H1 (cell line): Measurements from ENCODE around the gene LPXN. TPM values are rescaled to one million over a fixed set of nuclear protein-coding genes. Genes with fewer than 3 reads are reported as not detected.

Source experiments
- CTCF ChIA-PET: fragments of 300-600 bp; sonication (Branson Sonifier 250); formaldehyde crosslinking; loops from one replicate; lab custom pipeline; 2021; ENCODE audit not compliant: partially characterized antibody; lab: Charles Lee
- POLR2A ChIA-PET: fragments of 300-600 bp; sonication (Branson Sonifier 250); formaldehyde crosslinking; loops from one replicate; lab custom pipeline; 2021; ENCODE audit warnings: inconsistent platforms; ENCODE audit not compliant: partially characterized antibody; lab: Charles Lee
- DNase-seq, 2 experiments: peaks; one replicate each; pipeline versions ENCODE4 v3.0.0 to v3.0.0-alpha.2; 2010 to 2022; ENCODE audit warnings: low spot score in 2 of 2, low read depth in 1 of 2, mixed read lengths in 1 of 2
- FAIRE-seq: peaks from 2 replicates; lab custom pipeline; 2011; peaks lifted over from hg19 to GRCh38; lab: Jason Lieb, UNC
- H2AFZ ChIP-seq: 2 replicates; pipeline ENCODE4 v1.8.1; 2012; ENCODE audit warnings: low read length, inconsistent platforms
- H2AK5ac ChIP-seq: 2 replicates; pipeline ENCODE4 v1.6.1; 2013; ENCODE audit warnings: low read depth, low read length
- H2BK120ac ChIP-seq: replicated peaks from 2 replicates; pipeline ENCODE3; 2013; ENCODE audit warnings: low read depth, low read length, inconsistent platforms
- H2BK12ac ChIP-seq: 2 replicates; pipeline ENCODE4 v1.6.1; 2013; ENCODE audit warnings: low read depth, low read length
- H2BK15ac ChIP-seq: 2 replicates; pipeline ENCODE4 v1.6.1; 2013; ENCODE audit warnings: low read length
- H2BK20ac ChIP-seq: 2 replicates; pipeline ENCODE4 v1.6.1; 2013; ENCODE audit warnings: low read length
- H2BK5ac ChIP-seq: 2 replicates; pipeline ENCODE4 v1.6.1; 2013; ENCODE audit warnings: low read depth, low read length
- H3K14ac ChIP-seq: 2 replicates; pipeline ENCODE4 v1.6.1; 2013; ENCODE audit warnings: inconsistent platforms; ENCODE audit not compliant: insufficient read length
- H3K18ac ChIP-seq: 2 replicates; pipeline ENCODE4 v1.6.1; 2013; ENCODE audit warnings: low read length; ENCODE audit errors: extremely low read depth
- H3K23ac ChIP-seq: 2 replicates; pipeline ENCODE4 v1.6.1; 2013; ENCODE audit warnings: inconsistent platforms; ENCODE audit not compliant: insufficient read length
- H3K23me2 ChIP-seq: 2 replicates; pipeline ENCODE4 v1.6.1; 2013; ENCODE audit warnings: low read depth, low read length
- H3K27ac ChIP-seq: 2 replicates; pipeline ENCODE4 v1.6.1; 2011; ENCODE audit warnings: low read depth, low read length, inconsistent platforms
- H3K27me3 ChIP-seq, 4 experiments: replicated peaks in 1 of 4; 1 replicate in 1 of 4; 2 replicates in 3 of 4; pipeline versions ENCODE4 v1.6.1 to v1.8.1; 2011 to 2013; ENCODE audit warnings: low read length in 3 of 4, mild to moderate bottlenecking in 3 of 4, inconsistent platforms in 2 of 4, mixed read lengths in 2 of 4, moderate library complexity in 1 of 4; ENCODE audit not compliant: control insufficient read depth in 3 of 4, insufficient read depth in 3 of 4; ENCODE audit errors: extremely low read depth in 1 of 4
- H3K36me3 ChIP-seq, 4 experiments: 2 replicates each; pipeline versions ENCODE4 v1.6.1 to v1.8.1; 2011 to 2013; ENCODE audit warnings: mild to moderate bottlenecking in 4 of 4, low read length in 3 of 4, moderate library complexity in 2 of 4, control low read depth in 1 of 4, inconsistent platforms in 1 of 4; ENCODE audit not compliant: insufficient read depth in 4 of 4, control insufficient read depth in 2 of 4
- H3K4ac ChIP-seq: replicated peaks from 2 replicates; pipeline ENCODE3; 2013; ENCODE audit warnings: low read length, low read depth, mixed read lengths, inconsistent platforms; ENCODE audit not compliant: insufficient read length
- H3K4me1 ChIP-seq, 4 experiments: replicated peaks in 1 of 4; 1 replicate in 1 of 4; 2 replicates in 3 of 4; pipeline versions ENCODE4 v1.6.1 to v1.8.1; 2011 to 2013; ENCODE audit warnings: low read length in 3 of 4, inconsistent platforms in 2 of 4, mixed read lengths in 1 of 4; ENCODE audit not compliant: insufficient read depth in 4 of 4, control insufficient read depth in 3 of 4
- H3K4me2 ChIP-seq, 2 experiments: 2 replicates each; pipeline versions ENCODE4 v1.6.1 to v1.8.1; 2011 to 2013; ENCODE audit warnings: low read depth in 2 of 2, low read length in 2 of 2, control low read depth in 1 of 2, inconsistent platforms in 1 of 2, mild to moderate bottlenecking in 1 of 2; ENCODE audit not compliant: insufficient read depth in 1 of 2
- H3K4me3 ChIP-seq, 4 experiments: fragments of 200-600, 300-600 bp in 1 of 4; sonication (generic), shearing (Covaris generic), sonication (Bioruptor Twin) in 1 of 4; 2 replicates each; pipeline versions ENCODE4 v1.5.1 to v1.8.1; 2011 to 2016; ENCODE audit warnings: low read length in 4 of 4, low read depth in 3 of 4, control low read depth in 2 of 4, inconsistent platforms in 2 of 4, mild to moderate bottlenecking in 2 of 4, mixed read lengths in 1 of 4, moderate library complexity in 1 of 4; ENCODE audit not compliant: insufficient read depth in 2 of 4; ENCODE audit errors: extremely low read depth in 1 of 4
- H3K56ac ChIP-seq: replicated peaks from 2 replicates; pipeline ENCODE3; 2013; ENCODE audit warnings: low read depth, mild to moderate bottlenecking, mixed read lengths, low read length, inconsistent platforms; ENCODE audit not compliant: insufficient read length
- H3K79me1 ChIP-seq: 2 replicates; pipeline ENCODE4 v1.6.1; 2013; ENCODE audit warnings: low read depth, low read length, control low read depth
- H3K79me2 ChIP-seq, 2 experiments: 2 replicates each; pipeline versions ENCODE4 v1.6.1 to v1.8.1; 2012 to 2013; ENCODE audit warnings: low read length in 2 of 2, mild to moderate bottlenecking in 2 of 2, inconsistent platforms in 1 of 2; ENCODE audit not compliant: insufficient read depth in 2 of 2, control insufficient read depth in 1 of 2
- H3K9ac ChIP-seq, 4 experiments: replicated peaks in 1 of 4; 1 replicate in 1 of 4; 2 replicates in 3 of 4; pipeline versions ENCODE4 v1.6.1 to v1.8.1; 2011 to 2013; ENCODE audit warnings: low read depth in 3 of 4, low read length in 3 of 4, control low read depth in 2 of 4, mild to moderate bottlenecking in 2 of 4, moderate library complexity in 2 of 4, inconsistent platforms in 1 of 4; ENCODE audit errors: extremely low read depth in 1 of 4
- H3K9me3 ChIP-seq, 2 experiments: 2 replicates each; pipeline versions ENCODE4 v1.6.1 to v1.8.1; 2012 to 2013; ENCODE audit warnings: mild to moderate bottlenecking in 2 of 2, moderate library complexity in 2 of 2, control low read depth in 1 of 2, inconsistent platforms in 1 of 2, low read depth in 1 of 2, low read length in 1 of 2, mixed read lengths in 1 of 2; ENCODE audit not compliant: insufficient read depth in 2 of 2
- H4K20me1 ChIP-seq, 2 experiments: replicated peaks in 1 of 2; 2 replicates each; pipeline versions ENCODE3 to v1.8.1; 2011 to 2013; ENCODE audit warnings: inconsistent platforms in 2 of 2, low read length in 2 of 2, mild to moderate bottlenecking in 1 of 2; ENCODE audit not compliant: insufficient read depth in 2 of 2, control insufficient read depth in 1 of 2
- H4K5ac ChIP-seq: 2 replicates; pipeline ENCODE4 v1.6.1; 2013; ENCODE audit warnings: low read length, low read depth, mixed read lengths, inconsistent platforms; ENCODE audit not compliant: insufficient read length
- H4K8ac ChIP-seq: 2 replicates; pipeline ENCODE4 v1.8.0; 2013; ENCODE audit warnings: mild to moderate bottlenecking, moderate library complexity, low read length, inconsistent platforms; ENCODE audit not compliant: insufficient read depth; ENCODE audit errors: extremely low read depth
- H4K91ac ChIP-seq: replicated peaks from 2 replicates; pipeline ENCODE3; 2013; ENCODE audit warnings: low read length, mixed read lengths, inconsistent platforms; ENCODE audit not compliant: insufficient read length
- EGR1 ChIP-seq: IDR thresholded peaks from 2 replicates; pipeline ENCODE4 v1.6.1; 2011; ENCODE audit warnings: low read depth, low read length, borderline replicate concordance
- EP300 ChIP-seq, 2 experiments: IDR thresholded peaks; 1 replicate in 1 of 2; 2 replicates in 1 of 2; pipeline ENCODE4 v1.6.1; 2011 to 2012; ENCODE audit warnings: low read depth in 2 of 2, low read length in 2 of 2, mild to moderate bottlenecking in 2 of 2, borderline replicate concordance in 1 of 2, inconsistent platforms in 1 of 2, moderate library complexity in 1 of 2
- GTF2F1 ChIP-seq: IDR thresholded peaks from 2 replicates; pipeline ENCODE4 v1.6.1; 2012; ENCODE audit warnings: low read depth, low read length, improper control_type of control experiment, borderline replicate concordance
- HDAC6 ChIP-seq: IDR thresholded peaks from one replicate; pipeline ENCODE4 v1.7.1; 2012; ENCODE audit warnings: low read depth, mild to moderate bottlenecking, inconsistent platforms, low read length, moderate library complexity
- POLR2A ChIP-seq, 2 experiments: IDR thresholded peaks; 1 replicate in 1 of 2; 2 replicates in 1 of 2; pipeline ENCODE4 v1.6.1; 2011; ENCODE audit warnings: low read depth in 2 of 2, low read length in 2 of 2, mild to moderate bottlenecking in 2 of 2; ENCODE audit errors: control extremely low read depth in 1 of 2
- POLR2AphosphoS5 ChIP-seq: IDR thresholded peaks from 2 replicates; pipeline ENCODE4 v1.6.1; 2011; ENCODE audit warnings: low read depth, low read length
- SP2 ChIP-seq: IDR thresholded peaks from 2 replicates; pipeline ENCODE4 v1.6.1; 2012; ENCODE audit warnings: mild to moderate bottlenecking, low read length, inconsistent platforms
- TAF1 ChIP-seq: IDR thresholded peaks from 2 replicates; pipeline ENCODE4 v1.6.1; 2011; ENCODE audit warnings: mild to moderate bottlenecking, low read depth, low read length
- WGBS, 2 experiments: shearing (Covaris generic) in 1 of 2; methylation state at CpG; one replicate each; pipeline versions ENCODE4 v1.1.6 to v1.1.7; 2013 to 2015; ENCODE audit warnings: low lambda C conversion rate in 2 of 2, mixed read lengths in 2 of 2, inconsistent platforms in 1 of 2, low coverage in 1 of 2, missing lambda C conversion rate in 1 of 2; ENCODE audit not compliant: insufficient replicate concordance in 2 of 2, insufficient coverage in 1 of 2, insufficient read length in 1 of 2; ENCODE audit errors: extremely low coverage in 1 of 2, missing lambda C conversion rate in 1 of 2; 5-methylcytosine and 5-hydroxymethylcytosine counted together
- polyA plus RNA-seq, 7 experiments: library from polyadenylated mRNA; depleted of rRNA in 3 of 7; stranded (reverse) in 5 of 7; unstranded in 2 of 7; fragments of >200 nt in 5 of 7; fragments of 200-250 nt in 2 of 7; gene quantifications; 1 replicate in 5 of 7; 2 replicates in 1 of 7; 4 replicates in 1 of 7; pipeline versions ENCODE4 v1.2.1 to v1.2.3, GENCODE V29; 2011 to 2013; ENCODE audit warnings: missing spikeins in 2 of 7, mixed read lengths in 2 of 7
- total RNA-seq: library from RNA; stranded (reverse); fragmentation: NEBNext Ultra II Directional; extraction: Animal tissue kit (Norgen Biotek cat#: 25700); gene quantifications from 2 replicates; pipeline ENCODE4 v1.2.1, GENCODE V29; 2021

Gene LPXN
- total and polyA plus RNA-seq, 2 of the 8 experiments (the other 6 are each of a cell fraction or from before 2014, with no cell fraction given) = 1.4 to 2.7 TPM

- WGBS, 2 experiments = 95% methylated on average over 2 of the region's 2 CpGs; no CpG with 5 or more reads in 1 of the 2 experiments
- Histone ChIP-seq H3K18ac (no peak within 1 kb of the TSS), H3K36me3 (peaks cover 18 to 66% (median 45%) of the 10 kb centered on the region in 4 experiments)
Observed at GRCh38 chr11:58622344-58622743, 46.7 kb upstream of the LPXN start, which contains the start of gene CNTF. TSS of gene CNTF (plus strand) at chr11:58622665. CDS start at chr11:58622753, 88 bp downstream.

More at GRCh38 chr11:58622344-58622743, 46.7 kb upstream of the LPXN start, which contains the start of gene CNTF:
- Histone ChIP-seq H3K27me3 (no peaks in the 10 kb centered on the region), H3K4me2 (no peak within 1 kb of the TSS), H3K4ac (no peak within 1 kb of the TSS), H3K56ac (no peak within 1 kb of the TSS)
- FAIRE-seq = no peak
- POLR2A ChIA-PET = interaction anchor here (1.0 kb wide), 1 partner anchor 274 kb away, joined by 3 read pairs; no protein-coding TSS in a partner anchor
- TF ChIP-seq HDAC6 (no peak), EGR1 (no peak), GTF2F1 (no peak), EP300 (IDR thresholded peaks at IDR 0.05; ENCODE audit: borderline replicate concordance in 1 of 2, low read depth in 2 of 2, low read length in 2 of 2) (no peak), SP2 (no peak), TAF1 (no peak), POLR2A (IDR thresholded peaks at IDR 0.05; ENCODE audit: control extremely low read depth in 1 of 2, low read depth in 2 of 2, low read length in 2 of 2) (peak in 1 of 2 experiments; percentile 15; a peak in 1 of 3 replicates), POLR2AphosphoS5 (0 out of 2 replicates have a peak, but pooled peaks have one; percentile 35)
- TF ChIP-seq, all 59 proteins: peak for 2
- no peak within 1 kb of the TSS for H2BK15ac ChIP-seq
- no peaks in the 10 kb centered on the region for H3K79me2 ChIP-seq
- H3K79me1 ChIP-seq = no peaks in the 10 kb centered on the region
- H4K8ac ChIP-seq = no peak within 1 kb of the TSS
- H3K23ac ChIP-seq = no peak within 1 kb of the TSS
- no peak within 1 kb of the TSS for H4K91ac ChIP-seq
- no peak within 1 kb of the TSS for H4K5ac ChIP-seq
- H3K4me1 ChIP-seq = no peaks in the 10 kb centered on the region; a peak in 1 of 7 replicates
- no peak within 1 kb of the TSS for H3K27ac ChIP-seq
- no peak within 1 kb of the TSS for H3K4me3 ChIP-seq
- no peak within 1 kb of the TSS for H2AK5ac ChIP-seq
- H2BK20ac ChIP-seq = no peak within 1 kb of the TSS
- H3K23me2 ChIP-seq = no peaks in the 10 kb centered on the region
- no peak for DNase-seq
- H2BK120ac ChIP-seq = no peak within 1 kb of the TSS
- H2AFZ ChIP-seq = no peak within 1 kb of the TSS
- no peak within 1 kb of the TSS for H2BK5ac ChIP-seq
- no peaks in the 10 kb centered on the region for H3K9me3 ChIP-seq
- CTCF ChIA-PET = interaction anchor here (0.9 to 1.1 kb wide), 3 partner anchors 10 to 514 kb away, joined by 3 to 4 read pairs (median 4); no protein-coding TSS in a partner anchor
- H2BK12ac ChIP-seq = no peak within 1 kb of the TSS
- no peak within 1 kb of the TSS for H3K9ac ChIP-seq
- H3K14ac ChIP-seq = no peak within 1 kb of the TSS
- H4K20me1 ChIP-seq = peaks cover 0 to 7% of the 10 kb centered on the region in 2 experiments
